ENCODE data around the gene MED25. TPM values are rescaled to one million over a fixed set of nuclear protein-coding genes. Genes with fewer than 3 reads are reported as not detected.
A peak's percentile ranks its signal among the peaks of the same experiment; 100 is the strongest.

Gene MED25
- total and polyA plus RNA-seq, 2 experiments from 2014 or later: 45.6 to 58.6 TPM

- no peak overlapping the region for H3K4me2 ChIP-seq
- no peaks in the 10 kb centered on the region for H3K36me3 ChIP-seq (ENCODE audit: insufficient read depth)
- no peak overlapping the region for H2AFZ ChIP-seq
- peaks cover 6% of the 10 kb centered on the region for H3K4me1 Mint-ChIP-seq
- H3F3A ChIP-seq (replicated peaks; ENCODE audit: low read depth): 0 out of 2 replicates have a peak, but pooled peaks cover 3% of the 10 kb centered on the region
- ATAC-seq (no peak), DNase-seq (ENCODE audit: low spot score) (peak; percentile 36)
- no peaks in the 10 kb centered on the region for H3K9me3 Mint-ChIP-seq
- H3K4me1 ChIP-seq (ENCODE audit: insufficient read depth): no peaks in the 10 kb centered on the region
- peak overlapping the region; percentile 50; the same call in 1 of the 2 replicates for H3K27ac ChIP-seq (ENCODE audit: low read depth)
- H3K79me2 ChIP-seq (replicated peaks; ENCODE audit: insufficient read depth): no peaks in the 10 kb centered on the region
- H4K20me1 ChIP-seq (replicated peaks; ENCODE audit: insufficient read depth): peaks cover 4% of the 10 kb centered on the region; the same call in 1 of the 2 replicates
- TF ChIP-seq STAT1 (IDR thresholded peaks at IDR 0.05; ENCODE audit: unreplicated experiment) (no peak), CTCF (conservative IDR thresholded peaks at IDR 0.05; ENCODE audit: low read depth in 2 of 2) (peak in 1 of 2 experiments; percentile 36; a peak in 2 of 4 replicates)
- no peak overlapping the region for H3K4me3 ChIP-seq
- no peak overlapping the region for H3K4me3 Mint-ChIP-seq
- H3K9me2 ChIP-seq (ENCODE audit: insufficient read depth): no peaks in the 10 kb centered on the region
- H3K27me3 ChIP-seq (ENCODE audit: insufficient read depth): no peaks in the 10 kb centered on the region
- H3K36me3 Mint-ChIP-seq (ENCODE audit: low read depth): peaks cover 37% of the 10 kb centered on the region
- peaks cover 15% of the 10 kb centered on the region for H3K27me3 Mint-ChIP-seq (ENCODE audit: insufficient read depth, low read depth, poor library complexity)
- H3K27ac Mint-ChIP-seq: no peak overlapping the region; the same call in 1 of the 2 replicates
These were observed 22.7 kb downstream of the MED25 start for GRCh38 chr19:49840736-49841249.

GRCh38 chr19:49843265-49843664 lies 25.2 kb downstream of the MED25 start:
- Histone ChIP-seq H3K27ac (ENCODE audit: low read depth) (no peak overlapping the region), H4K20me1 (replicated peaks; ENCODE audit: insufficient read depth) (peaks cover 7% of the 10 kb centered on the region; the same call in 1 of the 2 replicates), H3K4me1 (ENCODE audit: insufficient read depth) (no peaks in the 10 kb centered on the region), H3K36me3 (ENCODE audit: insufficient read depth) (no peaks in the 10 kb centered on the region), H3K27me3 (ENCODE audit: insufficient read depth) (no peaks in the 10 kb centered on the region), H3K4me3 (no peak overlapping the region), H3K4me2 (no peak overlapping the region), H3K9me2 (ENCODE audit: insufficient read depth) (0 out of 2 replicates have a peak, but pooled peaks cover 3% of the 10 kb centered on the region), H2AFZ (no peak overlapping the region), H3F3A (replicated peaks; ENCODE audit: low read depth) (0 out of 2 replicates have a peak, but pooled peaks cover 7% of the 10 kb centered on the region), H3K79me2 (replicated peaks; ENCODE audit: insufficient read depth) (0 out of 2 replicates have a peak, but pooled peaks cover 3% of the 10 kb centered on the region)
- H3K4me3 Mint-ChIP-seq: no peak overlapping the region
- no peaks in the 10 kb centered on the region; the same call in 1 of the 3 replicates for H3K9me3 Mint-ChIP-seq
- ATAC-seq: no peak
- peaks cover 12% of the 10 kb centered on the region for H3K27me3 Mint-ChIP-seq (ENCODE audit: insufficient read depth, low read depth, poor library complexity)
- no peak overlapping the region for H3K27ac Mint-ChIP-seq
- H3K4me1 Mint-ChIP-seq: peaks cover 6% of the 10 kb centered on the region
- DNase-seq (ENCODE audit: low spot score): no peak
- H3K36me3 Mint-ChIP-seq (ENCODE audit: low read depth): peaks cover 23% of the 10 kb centered on the region
- TF ChIP-seq EZH2 (IDR thresholded peaks at IDR 0.05; ENCODE audit: low read depth, unreplicated experiment) (no peak), CREB1 (CRISPR knock-in tag; IDR thresholded peaks at IDR 0.05; ENCODE audit: low read depth) (no peak), CTCF (conservative IDR thresholded peaks at IDR 0.05; ENCODE audit: low read depth in 2 of 2) (no peak)

Measured in GM23338 (cell line).